HFFc6 (cell line): ENCODE measurements around the gene RNF13. TPM values are rescaled to one million over a fixed set of nuclear protein-coding genes. Genes with fewer than 3 reads are reported as not detected.
A peak's percentile ranks its signal among the peaks of the same experiment; 100 is the strongest.
"Not testable (repeated sequence)": the region's sequence is repeated elsewhere in the genome, so short reads cannot be mapped to it uniquely, and the experiment has no call there.

Source experiments
- DNase-seq: peaks from one replicate; pipeline ENCODE4 v3.0.0-alpha.2; 2018
- H3K27ac Mint-ChIP-seq: 2 replicates; pipeline ENCODE4 v1.8.0; 2020; ENCODE audit warnings: mild to moderate bottlenecking, mixed read lengths
- H3K27me3 Mint-ChIP-seq: 2 replicates; pipeline ENCODE4 v1.8.0; 2021; ENCODE audit warnings: mild to moderate bottlenecking, moderate library complexity, mixed read lengths; ENCODE audit not compliant: insufficient read depth
- H3K36me3 Mint-ChIP-seq: 2 replicates; pipeline ENCODE4 v1.8.0; 2021; ENCODE audit warnings: low read depth, mixed read lengths
- H3K4me1 Mint-ChIP-seq: 2 replicates; pipeline ENCODE4 v1.8.0; 2020; ENCODE audit warnings: low read depth, mixed read lengths
- H3K4me3 Mint-ChIP-seq: 2 replicates; pipeline ENCODE4 v1.8.0; 2020; ENCODE audit warnings: mild to moderate bottlenecking, moderate library complexity, mixed read lengths
- H3K9me3 Mint-ChIP-seq: 2 replicates; pipeline ENCODE4 v1.8.0; 2020; ENCODE audit warnings: mild to moderate bottlenecking, mixed read lengths
- CTCF ChIP-seq: fragments of 200-600 bp; sonication (generic); IDR thresholded peaks from 2 replicates; pipeline ENCODE4 v1.5.0; 2021; ENCODE audit warnings: antibody characterized with exemption, mild to moderate bottlenecking
- total RNA-seq, 6 experiments: library from RNA; stranded (reverse); fragmentation: NEBNext Ultra II Directional; extraction: Animal tissue kit (Norgen Biotek cat#: 25700); gene quantifications; 2 replicates in 1 of 6; 3 replicates in 5 of 6; pipeline ENCODE4 v1.2.3, GENCODE V29; 2021

The RNF13 gene
- total RNA-seq, 6 experiments from 2014 or later, result 20.5 to 33.7 (median 25.7) TPM

- no peak overlapping the region for H3K4me3 Mint-ChIP-seq
- no peak for DNase-seq
- no peaks in the 10 kb centered on the region for H3K27me3 Mint-ChIP-seq
- peaks cover 8% of the 10 kb centered on the region for H3K9me3 Mint-ChIP-seq
- TF ChIP-seq CTCF, result no peak
- peaks cover 6% of the 10 kb centered on the region for H3K4me1 Mint-ChIP-seq
- peaks cover 20% of the 10 kb centered on the region for H3K36me3 Mint-ChIP-seq
- no peak overlapping the region for H3K27ac Mint-ChIP-seq
These were observed 58.8 kb downstream of the RNF13 start for GRCh38 chr3:149871855-149872254.

GRCh38 chr3:149872589-149872988 lies 59.6 kb downstream of the RNF13 start:
- H3K4me1 Mint-ChIP-seq, result peaks cover 6% of the 10 kb centered on the region
- DNase-seq, result no peak
- peaks cover 7% of the 10 kb centered on the region for H3K9me3 Mint-ChIP-seq
- H3K27ac Mint-ChIP-seq, result no peak overlapping the region
- peaks cover 17% of the 10 kb centered on the region for H3K36me3 Mint-ChIP-seq
- H3K27me3 Mint-ChIP-seq, result no peaks in the 10 kb centered on the region
- H3K4me3 Mint-ChIP-seq, result no peak overlapping the region
- no peak for TF ChIP-seq CTCF

- H3K9me3 Mint-ChIP-seq, result no peaks in the 10 kb centered on the region
- TF ChIP-seq CTCF, result no peak
- peaks cover 6% of the 10 kb centered on the region for H3K4me1 Mint-ChIP-seq
- H3K27ac Mint-ChIP-seq, result no peak overlapping the region
- H3K27me3 Mint-ChIP-seq, result no peaks in the 10 kb centered on the region
- no peaks in the 10 kb centered on the region for H3K36me3 Mint-ChIP-seq
- DNase-seq, result no peak
- H3K4me3 Mint-ChIP-seq, result no peak overlapping the region
These were observed 64.7 kb downstream of the RNF13 start for GRCh38 chr3:149877668-149878067.

- H3K27ac Mint-ChIP-seq, result no peak overlapping the region
- peak; percentile 87 for TF ChIP-seq CTCF
- DNase-seq, result peak; percentile 65
- 0 out of 2 replicates have a peak, but pooled peaks cover 3% of the 10 kb centered on the region for H3K4me1 Mint-ChIP-seq
- H3K27me3 Mint-ChIP-seq, result no peaks in the 10 kb centered on the region
- peaks cover 7% of the 10 kb centered on the region for H3K36me3 Mint-ChIP-seq
- H3K4me3 Mint-ChIP-seq, result no peak overlapping the region
- H3K9me3 Mint-ChIP-seq, result no peaks in the 10 kb centered on the region
These were observed 66.9 kb downstream of the RNF13 start for GRCh38 chr3:149879872-149880271.

- H3K27me3 Mint-ChIP-seq, result no peaks in the 10 kb centered on the region; the same call in 1 of the 2 replicates
- no peak overlapping the region for H3K4me3 Mint-ChIP-seq
- no peak for DNase-seq
- H3K27ac Mint-ChIP-seq, result no peak overlapping the region
- no peaks in the 10 kb centered on the region for H3K9me3 Mint-ChIP-seq
- H3K4me1 Mint-ChIP-seq, result 0 out of 2 replicates have a peak, but pooled peaks cover 9% of the 10 kb centered on the region
- peaks cover 7% of the 10 kb centered on the region for H3K36me3 Mint-ChIP-seq
- no peak for TF ChIP-seq CTCF
These were observed 68.9 kb downstream of the RNF13 start for GRCh38 chr3:149881879-149882278.

GRCh38 chr3:149883134-149883533 lies 70.1 kb downstream of the RNF13 start:
- no peak for TF ChIP-seq CTCF
- H3K27ac Mint-ChIP-seq, result no peak overlapping the region
- no peak for DNase-seq
- H3K9me3 Mint-ChIP-seq, result no peaks in the 10 kb centered on the region
- no peaks in the 10 kb centered on the region; the same call in 1 of the 2 replicates for H3K27me3 Mint-ChIP-seq
- no peak overlapping the region for H3K4me3 Mint-ChIP-seq
- peaks cover 7% of the 10 kb centered on the region for H3K36me3 Mint-ChIP-seq
- H3K4me1 Mint-ChIP-seq, result 0 out of 2 replicates have a peak, but pooled peaks cover 9% of the 10 kb centered on the region

GRCh38 chr3:149883860-149884259 lies 70.8 kb downstream of the RNF13 start:
- not testable (repeated sequence) for H3K36me3 Mint-ChIP-seq, H3K4me3 Mint-ChIP-seq, DNase-seq, H3K4me1 Mint-ChIP-seq, H3K27ac Mint-ChIP-seq, H3K9me3 Mint-ChIP-seq, H3K27me3 Mint-ChIP-seq

- not testable (repeated sequence) for H3K9me3 Mint-ChIP-seq, H3K27ac Mint-ChIP-seq, H3K4me1 Mint-ChIP-seq, H3K36me3 Mint-ChIP-seq, DNase-seq, H3K4me3 Mint-ChIP-seq, H3K27me3 Mint-ChIP-seq
These were observed 71.8 kb downstream of the RNF13 start for GRCh38 chr3:149884848-149885247.
